Liver (tissue), 9 donors: ENCODE results near the gene UBE2E2. TPM values are rescaled to one million over a fixed set of nuclear protein-coding genes. Genes with fewer than 3 reads are reported as not detected.

Source experiments
- DNase-seq: peaks from one replicate; pipeline ENCODE4 v3.0.0-alpha.2; 2017; ENCODE audit warnings: low spot score
- H3K27ac ChIP-seq, 2 donors: one replicate each; pipeline ENCODE4 v1.7.0; 2013; ENCODE audit warnings: inconsistent platforms in 2 of 2, low read length in 2 of 2, control low read depth in 1 of 2, low read depth in 1 of 2, mild to moderate bottlenecking in 1 of 2
- H3K27me3 ChIP-seq, 4 donors: one replicate each; pipeline versions ENCODE4 v1.6.1 to v1.7.0; 2013; ENCODE audit warnings: low read length in 3 of 4, inconsistent platforms in 1 of 4, mild to moderate bottlenecking in 1 of 4, moderate library complexity in 1 of 4; ENCODE audit not compliant: control insufficient read depth in 4 of 4, insufficient read depth in 4 of 4
- H3K36me3 ChIP-seq, 4 donors: one replicate each; pipeline versions ENCODE4 v1.6.1 to v1.7.0; 2013; ENCODE audit warnings: low read length in 3 of 4, mild to moderate bottlenecking in 3 of 4, low read depth in 1 of 4, moderate library complexity in 1 of 4; ENCODE audit not compliant: control insufficient read depth in 4 of 4, insufficient read depth in 3 of 4
- H3K4me1 ChIP-seq, 4 donors: one replicate each; pipeline versions ENCODE4 v1.6.1 to v1.7.0; 2013; ENCODE audit warnings: low read length in 3 of 4, mild to moderate bottlenecking in 3 of 4, moderate library complexity in 1 of 4; ENCODE audit not compliant: control insufficient read depth in 4 of 4, insufficient read depth in 4 of 4
- H3K4me3 ChIP-seq, 3 donors: one replicate each; pipeline versions ENCODE4 v1.6.1 to v1.7.0; 2013; ENCODE audit warnings: low read length in 3 of 3, control low read depth in 1 of 3, low read depth in 1 of 3, mild to moderate bottlenecking in 1 of 3
- H3K9ac ChIP-seq, 2 donors: one replicate each; pipeline ENCODE4 v1.7.0; 2013; ENCODE audit warnings: low read length in 2 of 2, mild to moderate bottlenecking in 2 of 2, moderate library complexity in 2 of 2, control low read depth in 1 of 2, low read depth in 1 of 2
- H3K9me3 ChIP-seq, 4 donors: one replicate each; pipeline versions ENCODE4 v1.6.1 to v1.7.0; 2013; ENCODE audit warnings: low read length in 3 of 4; ENCODE audit not compliant: control insufficient read depth in 4 of 4
- ATF3 ChIP-seq: IDR thresholded peaks from 2 replicates; pipeline ENCODE4 v1.6.1; 2016; ENCODE audit warnings: antibody characterized with exemption
- EGR1 ChIP-seq, 2 donors: IDR thresholded peaks; 2 replicates each; pipeline ENCODE4 v1.6.1; 2016 to 2018; ENCODE audit warnings: antibody characterized with exemption in 2 of 2, low read depth in 2 of 2
- FOXA1 ChIP-seq: IDR thresholded peaks from 2 replicates; pipeline ENCODE4 v1.6.1; 2016; ENCODE audit warnings: antibody characterized with exemption
- FOXA2 ChIP-seq: IDR thresholded peaks from 2 replicates; pipeline ENCODE4 v1.6.1; 2016; ENCODE audit warnings: antibody characterized with exemption
- GABPA ChIP-seq, 2 donors: IDR thresholded peaks in 1 of 2; conservative IDR thresholded peaks in 1 of 2; 2 replicates each; pipeline ENCODE4 v1.6.1; 2016; ENCODE audit warnings: antibody characterized with exemption in 2 of 2, mild to moderate bottlenecking in 1 of 2, moderate library complexity in 1 of 2
- HNF4A ChIP-seq, 2 donors: conservative IDR thresholded peaks; 2 replicates each; pipeline ENCODE4 v1.6.1; 2016; ENCODE audit warnings: antibody characterized with exemption in 2 of 2, mild to moderate bottlenecking in 2 of 2
- HNF4G ChIP-seq: IDR thresholded peaks from 2 replicates; pipeline ENCODE4 v1.6.1; 2016; ENCODE audit warnings: antibody characterized with exemption
- JUND ChIP-seq, 2 donors: IDR thresholded peaks; 2 replicates each; pipeline ENCODE4 v1.6.1; 2016; ENCODE audit warnings: antibody characterized with exemption in 2 of 2
- MAX ChIP-seq: IDR thresholded peaks from 2 replicates; pipeline ENCODE4 v1.6.1; 2016; ENCODE audit warnings: antibody characterized with exemption
- NR2F2 ChIP-seq: IDR thresholded peaks from 2 replicates; pipeline ENCODE4 v1.6.1; 2016; ENCODE audit warnings: antibody characterized with exemption
- RAD21 ChIP-seq, 2 donors: IDR thresholded peaks; 2 replicates each; pipeline ENCODE4 v1.6.1; 2016; ENCODE audit warnings: antibody characterized with exemption in 2 of 2, mild to moderate bottlenecking in 2 of 2
- REST ChIP-seq: IDR thresholded peaks from 2 replicates; pipeline ENCODE4 v1.6.1; 2016; ENCODE audit warnings: antibody characterized with exemption, mild to moderate bottlenecking
- RXRA ChIP-seq, 2 donors: IDR thresholded peaks; 2 replicates each; pipeline ENCODE4 v1.6.1; 2017 to 2018; ENCODE audit warnings: antibody characterized with exemption in 2 of 2, mild to moderate bottlenecking in 1 of 2
- SP1 ChIP-seq: IDR thresholded peaks from 2 replicates; pipeline ENCODE4 v1.6.1; 2018; ENCODE audit warnings: antibody characterized with exemption, mild to moderate bottlenecking
- TAF1 ChIP-seq: conservative IDR thresholded peaks from 2 replicates; pipeline ENCODE4 v1.6.1; 2016; ENCODE audit warnings: antibody characterized with exemption, mild to moderate bottlenecking
- YY1 ChIP-seq: IDR thresholded peaks from 2 replicates; pipeline ENCODE4 v1.6.1; 2016; ENCODE audit warnings: antibody characterized with exemption, mild to moderate bottlenecking
- WGBS: extraction: QIAGEN DNeasy Blood & Tissue Kit; methylation state at CpG from one replicate; pipeline ENCODE4 v1.1.7; 2013; 5-methylcytosine and 5-hydroxymethylcytosine counted together
- polyA plus RNA-seq, 2 donors: library from polyadenylated mRNA; stranded (reverse) in 1 of 2; unstranded in 1 of 2; fragments of 200-250 nt in 1 of 2; fragments of >200 nt in 1 of 2; fragmentation: Nextera tagmentation in 1 of 2; extraction: Ambion mirVana in 1 of 2; gene quantifications; one replicate each; pipeline versions ENCODE4 v1.2.1 to v1.2.3, GENCODE V29; 2013 to 2015
- total RNA-seq, 2 donors: library from RNA; depleted of rRNA; stranded (reverse); fragments of >200 nt; gene quantifications; one replicate each; pipeline ENCODE4 v1.2.3, GENCODE V29; 2014
- TF ChIP-seq, protein P1 (sequence below): IDR thresholded peaks from 2 replicates; pipeline ENCODE4 v1.6.1; 2016; ENCODE audit warnings: antibody characterized with exemption
- TF ChIP-seq, protein P2 (sequence below): fragments of 150-350 bp; IDR thresholded peaks from 2 replicates; pipeline ENCODE4 v1.5.1; 2017; ENCODE audit warnings: improper control_type of control experiment, low read depth, low read length; ENCODE audit not compliant: missing input control
- donor health status: healthy.
- donor health status: healthy.
- donor health status: healthy.
- donor health status: healthy.
- donor health status: healthy.

Gene UBE2E2
- total and polyA plus RNA-seq, 4 donors = 9.0 to 27.8 (median 16.8) TPM

- Histone ChIP-seq H3K9ac (no peak overlapping the region), H3K27ac (no peak overlapping the region), H3K4me1 (no peaks in the 10 kb centered on the region), H3K27me3 (no peaks in the 10 kb centered on the region), H3K36me3 (no peaks in the 10 kb centered on the region), H3K9me3 (no peaks in the 10 kb centered on the region), H3K4me3 (no peak overlapping the region)
- no peak for DNase-seq
- no peak for TF ChIP-seq EGR1 (IDR thresholded peaks at IDR 0.05; ENCODE audit: low read depth in 2 of 2)
- TF ChIP-seq RAD21 (IDR thresholded peaks at IDR 0.05) = no peak
- TF ChIP-seq TAF1 = no peak
- no peak for TF ChIP-seq JUND (IDR thresholded peaks at IDR 0.05)
- TF ChIP-seq, protein P1, sequence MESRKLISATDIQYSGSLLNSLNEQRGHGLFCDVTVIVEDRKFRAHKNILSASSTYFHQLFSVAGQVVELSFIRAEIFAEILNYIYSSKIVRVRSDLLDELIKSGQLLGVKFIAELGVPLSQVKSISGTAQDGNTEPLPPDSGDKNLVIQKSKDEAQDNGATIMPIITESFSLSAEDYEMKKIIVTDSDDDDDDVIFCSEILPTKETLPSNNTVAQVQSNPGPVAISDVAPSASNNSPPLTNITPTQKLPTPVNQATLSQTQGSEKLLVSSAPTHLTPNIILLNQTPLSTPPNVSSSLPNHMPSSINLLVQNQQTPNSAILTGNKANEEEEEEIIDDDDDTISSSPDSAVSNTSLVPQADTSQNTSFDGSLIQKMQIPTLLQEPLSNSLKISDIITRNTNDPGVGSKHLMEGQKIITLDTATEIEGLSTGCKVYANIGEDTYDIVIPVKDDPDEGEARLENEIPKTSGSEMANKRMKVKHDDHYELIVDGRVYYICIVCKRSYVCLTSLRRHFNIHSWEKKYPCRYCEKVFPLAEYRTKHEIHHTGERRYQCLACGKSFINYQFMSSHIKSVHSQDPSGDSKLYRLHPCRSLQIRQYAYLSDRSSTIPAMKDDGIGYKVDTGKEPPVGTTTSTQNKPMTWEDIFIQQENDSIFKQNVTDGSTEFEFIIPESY = no peak
- no peak for TF ChIP-seq MAX
- no peak for TF ChIP-seq RXRA (IDR thresholded peaks at IDR 0.05)
- TF ChIP-seq FOXA2 = no peak
- no peak for TF ChIP-seq REST
- TF ChIP-seq, protein P2, sequence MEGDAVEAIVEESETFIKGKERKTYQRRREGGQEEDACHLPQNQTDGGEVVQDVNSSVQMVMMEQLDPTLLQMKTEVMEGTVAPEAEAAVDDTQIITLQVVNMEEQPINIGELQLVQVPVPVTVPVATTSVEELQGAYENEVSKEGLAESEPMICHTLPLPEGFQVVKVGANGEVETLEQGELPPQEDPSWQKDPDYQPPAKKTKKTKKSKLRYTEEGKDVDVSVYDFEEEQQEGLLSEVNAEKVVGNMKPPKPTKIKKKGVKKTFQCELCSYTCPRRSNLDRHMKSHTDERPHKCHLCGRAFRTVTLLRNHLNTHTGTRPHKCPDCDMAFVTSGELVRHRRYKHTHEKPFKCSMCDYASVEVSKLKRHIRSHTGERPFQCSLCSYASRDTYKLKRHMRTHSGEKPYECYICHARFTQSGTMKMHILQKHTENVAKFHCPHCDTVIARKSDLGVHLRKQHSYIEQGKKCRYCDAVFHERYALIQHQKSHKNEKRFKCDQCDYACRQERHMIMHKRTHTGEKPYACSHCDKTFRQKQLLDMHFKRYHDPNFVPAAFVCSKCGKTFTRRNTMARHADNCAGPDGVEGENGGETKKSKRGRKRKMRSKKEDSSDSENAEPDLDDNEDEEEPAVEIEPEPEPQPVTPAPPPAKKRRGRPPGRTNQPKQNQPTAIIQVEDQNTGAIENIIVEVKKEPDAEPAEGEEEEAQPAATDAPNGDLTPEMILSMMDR = no peak
- no peak for TF ChIP-seq HNF4G
- no peak for TF ChIP-seq FOXA1
- no peak for TF ChIP-seq YY1
- TF ChIP-seq ATF3 = no peak
- WGBS = 93% methylated on average over 2 of the region's 2 CpGs
Measured at GRCh38 chr3:23308986-23309625, 106.0 kb downstream of the UBE2E2 start.

DNA sequence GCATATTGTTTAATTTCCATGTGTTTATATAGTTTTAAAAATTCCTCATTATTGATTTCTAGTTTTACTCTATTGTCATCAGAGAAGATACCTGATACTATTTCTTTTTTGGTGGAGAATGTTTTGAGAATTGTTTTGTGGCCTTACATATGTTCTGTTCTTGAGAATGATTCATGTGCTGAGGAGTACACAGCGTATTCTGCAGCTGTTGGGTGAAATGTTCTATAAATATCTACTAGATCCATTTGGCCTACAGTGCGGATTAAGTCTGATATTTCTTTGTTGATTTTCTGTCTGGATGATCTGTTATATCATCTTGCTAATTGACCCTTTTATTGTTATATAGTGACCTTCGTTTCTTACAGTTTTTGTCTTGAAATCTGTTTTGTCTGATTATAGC is 109.7 kb downstream of the UBE2E2 start:
- Histone ChIP-seq H3K36me3 (no peaks in the 10 kb centered on the region), H3K9ac (no peak overlapping the region), H3K4me1 (no peaks in the 10 kb centered on the region), H3K4me3 (no peak overlapping the region), H3K27ac (no peak overlapping the region), H3K27me3 (no peaks in the 10 kb centered on the region), H3K9me3 (no peaks in the 10 kb centered on the region)
- DNase-seq = no peak
- 91% methylated on average over 3 of the region's 3 CpGs for WGBS
- no peak for TF ChIP-seq GABPA (IDR thresholded peaks at IDR 0.05 in 1 of 2, conservative IDR thresholded peaks at IDR 0.05 in 1 of 2)
- TF ChIP-seq HNF4A (conservative IDR thresholded peaks at IDR 0.05) = no peak
- no peak for TF ChIP-seq ATF3
- TF ChIP-seq MAX = no peak
- TF ChIP-seq, protein P1 = no peak
- TF ChIP-seq EGR1 (IDR thresholded peaks at IDR 0.05; ENCODE audit: low read depth in 2 of 2) = no peak
- TF ChIP-seq NR2F2 = no peak
- TF ChIP-seq JUND (IDR thresholded peaks at IDR 0.05) = no peak
- TF ChIP-seq SP1 = no peak
- no peak for TF ChIP-seq TAF1
- TF ChIP-seq RXRA (IDR thresholded peaks at IDR 0.05) = no peak
- TF ChIP-seq HNF4G = no peak
